Suprapubic skin (tissue), 4 donors: Measurements from ENCODE around the gene SMAD4. TPM values are rescaled to one million over a fixed set of nuclear protein-coding genes. Genes with fewer than 3 reads are reported as not detected.
"Not testable (repeated sequence)": the region's sequence is repeated elsewhere in the genome, so short reads cannot be mapped to it uniquely, and the experiment has no call there.

Experiments
- DNase-seq, 2 donors: peaks; one replicate each; pipeline ENCODE4 v3.0.0-alpha.2; 2019; ENCODE audit warnings: low spot score in 2 of 2
- H3K27ac ChIP-seq: fragments of 200-600 bp; sonication (generic); one replicate; pipeline ENCODE4 v1.5.1; 2019
- H3K27me3 ChIP-seq: fragments of 200-600 bp; sonication (generic); one replicate; pipeline ENCODE4 v1.5.1; 2019
- H3K36me3 ChIP-seq: fragments of 200-600 bp; sonication (generic); one replicate; pipeline ENCODE4 v1.5.1; 2019
- H3K4me1 ChIP-seq: fragments of 200-600 bp; sonication (generic); one replicate; pipeline ENCODE4 v1.5.1; 2019
- H3K4me3 ChIP-seq: fragments of 200-600 bp; sonication (generic); one replicate; pipeline ENCODE4 v1.5.1; 2019; ENCODE audit warnings: mild to moderate bottlenecking
- H3K9me3 ChIP-seq: fragments of 200-600 bp; sonication (generic); one replicate; pipeline ENCODE4 v1.5.1; 2019
- CTCF ChIP-seq, 2 donors: fragments of 200-600 bp in 1 of 2; fragments of 450-650 bp in 1 of 2; sonication (generic) in 1 of 2; IDR thresholded peaks; one replicate each; pipeline ENCODE4 v1.5.1; 2016 to 2019; ENCODE audit warnings: antibody characterized with exemption in 2 of 2, mild to moderate bottlenecking in 1 of 2, moderate library complexity in 1 of 2
- EP300 ChIP-seq: sonication (generic); formaldehyde crosslinking; IDR thresholded peaks from one replicate; pipeline ENCODE4 v1.6.1; 2017; ENCODE audit warnings: antibody characterized with exemption
- POLR2A ChIP-seq, 2 donors: fragments of 450-650 bp; IDR thresholded peaks; one replicate each; pipeline ENCODE4 v1.6.1; 2017; ENCODE audit warnings: antibody characterized with exemption in 2 of 2, mild to moderate bottlenecking in 2 of 2, moderate library complexity in 2 of 2
- POLR2AphosphoS5 ChIP-seq, 3 donors: sonication (generic); formaldehyde crosslinking; IDR thresholded peaks; one replicate each; pipeline ENCODE4 v1.6.1; 2017; ENCODE audit warnings: antibody characterized with exemption in 3 of 3
- WGBS: methylation state at CpG from one replicate; pipeline ENCODE4 v1.1.5; 2018; 5-methylcytosine and 5-hydroxymethylcytosine counted together
- total RNA-seq, 4 donors: library from RNA; depleted of rRNA; stranded (reverse); fragments of >200 nt; gene quantifications; one replicate each; pipeline ENCODE4 v1.1.0, GENCODE V29; 2016

The SMAD4 gene
- total RNA-seq, 4 donors from 2014 or later = 58.9 to 112 (median 99.7) TPM

GRCh38 chr18:50986360-50987087 is 43.5 kb upstream of the SMAD4 start:
- Histone ChIP-seq H3K9me3 (no peaks in the 10 kb centered on the region), H3K36me3 (peaks cover 13% of the 10 kb centered on the region), H3K27me3 (no peaks in the 10 kb centered on the region), H3K4me1 (peaks cover 17% of the 10 kb centered on the region), H3K4me3 (no peak overlapping the region), H3K27ac (no peak overlapping the region)
- WGBS = 51% methylated on average over 2 of the region's 2 CpGs
- TF ChIP-seq POLR2AphosphoS5 (IDR thresholded peaks at IDR 0.05) = no peak
- no peak for TF ChIP-seq EP300
- TF ChIP-seq POLR2A (IDR thresholded peaks at IDR 0.05) = no peak
- TF ChIP-seq CTCF (IDR thresholded peaks at IDR 0.05) = no peak
- no peak for DNase-seq

- no peaks in the 10 kb centered on the region for H3K9me3 ChIP-seq
- H3K27me3 ChIP-seq = no peaks in the 10 kb centered on the region
- H3K27ac ChIP-seq = no peak overlapping the region
- DNase-seq = no peak
- no peak overlapping the region for H3K4me3 ChIP-seq
- H3K36me3 ChIP-seq = peaks cover 13% of the 10 kb centered on the region
- WGBS = 35% methylated on average over 2 of the region's 2 CpGs
- TF ChIP-seq EP300 (no peak), POLR2A (IDR thresholded peaks at IDR 0.05) (no peak), POLR2AphosphoS5 (IDR thresholded peaks at IDR 0.05) (no peak), CTCF (IDR thresholded peaks at IDR 0.05) (no peak)
- H3K4me1 ChIP-seq = peaks cover 12% of the 10 kb centered on the region
Measured at GRCh38 chr18:50987261-50987660, 42.8 kb upstream of the SMAD4 start.

- Histone ChIP-seq H3K4me1 (peaks cover 6% of the 10 kb centered on the region), H3K36me3 (peaks cover 10% of the 10 kb centered on the region), H3K9me3 (no peaks in the 10 kb centered on the region), H3K27ac (no peak overlapping the region), H3K27me3 (no peaks in the 10 kb centered on the region), H3K4me3 (no peak overlapping the region)
- 95% methylated on average over 3 of the region's 3 CpGs for WGBS
- no peak for DNase-seq
- TF ChIP-seq EP300 (no peak), POLR2A (IDR thresholded peaks at IDR 0.05) (no peak), POLR2AphosphoS5 (IDR thresholded peaks at IDR 0.05) (no peak)
Measured at GRCh38 chr18:50989711-50990110, 40.3 kb upstream of the SMAD4 start.

- no peak overlapping the region for H3K27ac ChIP-seq
- no peaks in the 10 kb centered on the region for H3K27me3 ChIP-seq
- no peaks in the 10 kb centered on the region for H3K9me3 ChIP-seq
- WGBS = 80% methylated on average over 3 of the region's 3 CpGs
- TF ChIP-seq POLR2A (IDR thresholded peaks at IDR 0.05) (no peak), CTCF (IDR thresholded peaks at IDR 0.05) (no peak), EP300 (no peak), POLR2AphosphoS5 (IDR thresholded peaks at IDR 0.05) (no peak)
- DNase-seq = no peak
- peaks cover 3% of the 10 kb centered on the region for H3K36me3 ChIP-seq
- H3K4me1 ChIP-seq = no peaks in the 10 kb centered on the region
- no peak overlapping the region for H3K4me3 ChIP-seq
Measured at GRCh38 chr18:50992351-50992762, 37.7 kb upstream of the SMAD4 start.

- no peaks in the 10 kb centered on the region for H3K9me3 ChIP-seq
- DNase-seq = no peak
- no peak overlapping the region for H3K4me3 ChIP-seq
- no peaks in the 10 kb centered on the region for H3K27me3 ChIP-seq
- no peaks in the 10 kb centered on the region for H3K4me1 ChIP-seq
- H3K27ac ChIP-seq = no peak overlapping the region
- H3K36me3 ChIP-seq = no peaks in the 10 kb centered on the region
- TF ChIP-seq POLR2A (IDR thresholded peaks at IDR 0.05) (no peak), POLR2AphosphoS5 (IDR thresholded peaks at IDR 0.05) (no peak)
- 70% methylated on average over 2 of the region's 2 CpGs for WGBS
Measured at GRCh38 chr18:50994031-50994430, 36.0 kb upstream of the SMAD4 start.

- 94% methylated on average over 2 of the region's 2 CpGs for WGBS
- not testable (repeated sequence) for H3K4me3 ChIP-seq, H3K4me1 ChIP-seq, DNase-seq, H3K27me3 ChIP-seq, H3K9me3 ChIP-seq, H3K27ac ChIP-seq, H3K36me3 ChIP-seq
Measured at GRCh38 chr18:51003174-51003573, 26.8 kb upstream of the SMAD4 start.
